HCT116 (cell line): ENCODE results near the gene SHISAL2A. TPM values are rescaled to one million over a fixed set of nuclear protein-coding genes. Genes with fewer than 3 reads are reported as not detected.

ENCODE experiments used
- ATAC-seq: fragments of 200-7000 bp; cut with Tn5 transposase; 2 replicates; pipeline ENCODE4 v1.9.1; 2020; ENCODE audit warnings: mild to moderate bottlenecking, moderate library complexity
- BruUV-seq: library from RNA; stranded (reverse); fragments of 400-500 nt; replicated peaks from 2 replicates; lab custom pipeline; 2021; lab: Mats Ljungman, UMichigan
- CTCF ChIA-PET: fragments of 300-600 bp; sonication (Branson Sonifier 250); formaldehyde crosslinking; loops from one replicate; lab custom pipeline; 2021; ENCODE audit warnings: antibody characterized with exemption; lab: Charles Lee
- POLR2A ChIA-PET: fragments of 300-600, 350-600 bp; sonication (Branson Sonifier 250); formaldehyde crosslinking; loops from one replicate; lab custom pipeline; 2021; ENCODE audit warnings: antibody characterized with exemption; lab: Charles Lee
- RAD21 ChIA-PET, 2 experiments: fragments of 300-600 bp; sonication (Branson Sonifier 250); formaldehyde crosslinking; loops; one replicate each; lab custom pipeline; 2023; ENCODE audit warnings: low total read pairs in 2 of 2; ENCODE audit not compliant: uncharacterized antibody in 2 of 2, unreplicated experiment in 2 of 2, low non-redundant PET in 1 of 2; lab: Charles Lee
- DNase-seq: peaks from one replicate; pipeline ENCODE4 v3.0.0-alpha.2; 2010; ENCODE audit warnings: low read depth, low spot score
- H2AFZ ChIP-seq: fragments of 200-600 bp; shearing (Covaris generic), sonication (generic); 2 replicates; pipeline ENCODE4 v1.6.1; 2017; ENCODE audit warnings: low read depth, mixed run types, mixed read lengths, antibody characterized with exemption, low read length; ENCODE audit not compliant: poor library complexity, severe bottlenecking
- H3K27ac ChIP-seq: 2 replicates; pipeline ENCODE4 v1.5.1; 2012; ENCODE audit warnings: low read depth, low read length
- H3K27me3 ChIP-seq: fragments of 200-600 bp; sonication (generic); 2 replicates; pipeline ENCODE4 v1.6.1; 2016; ENCODE audit warnings: mixed run types, low read length, mixed read lengths; ENCODE audit not compliant: insufficient read depth
- H3K36me3 ChIP-seq, 2 experiments: fragments of 200-500 bp in 1 of 2; fragments of 200-600 bp in 1 of 2; sonication (Bioruptor generic) in 1 of 2; sonication (generic) in 1 of 2; 2 replicates each; pipeline versions ENCODE4 v1.5.1 to v1.6.1; 2014 to 2016; ENCODE audit warnings: low read length in 2 of 2, inconsistent platforms in 1 of 2, mixed read lengths in 1 of 2, mixed run types in 1 of 2; ENCODE audit not compliant: insufficient read depth in 2 of 2, control insufficient read depth in 1 of 2
- H3K4me1 ChIP-seq, 2 experiments: fragments of 200-600 bp in 1 of 2; sonication (generic) in 1 of 2; 2 replicates each; pipeline versions ENCODE4 v1.5.1 to v1.6.1; 2012 to 2017; ENCODE audit warnings: low read length in 2 of 2, inconsistent platforms in 1 of 2, mild to moderate bottlenecking in 1 of 2, mixed read lengths in 1 of 2, mixed run types in 1 of 2, moderate library complexity in 1 of 2; ENCODE audit not compliant: insufficient read depth in 2 of 2, control insufficient read depth in 1 of 2
- H3K4me2 ChIP-seq: fragments of 200-600 bp; sonication (generic); 2 replicates; pipeline ENCODE4 v1.6.1; 2017; ENCODE audit warnings: mixed run types, low read length, mixed read lengths
- H3K4me3 ChIP-seq, 2 experiments: fragments of 200-600 bp in 1 of 2; sonication (generic) in 1 of 2; replicated peaks in 1 of 2; 2 replicates each; pipeline ENCODE4 v1.5.1; 2011 to 2016; ENCODE audit warnings: low read length in 2 of 2, control low read depth in 1 of 2, low read depth in 1 of 2, mild to moderate bottlenecking in 1 of 2, mixed read lengths in 1 of 2, mixed run types in 1 of 2
- H3K79me2 ChIP-seq: fragments of 200-600 bp; sonication (generic); 2 replicates; pipeline ENCODE4 v1.6.1; 2017; ENCODE audit warnings: mild to moderate bottlenecking, mixed run types, low read length, moderate library complexity, mixed read lengths; ENCODE audit not compliant: insufficient read depth
- H3K9ac ChIP-seq: fragments of 200-600 bp; sonication (generic); 2 replicates; pipeline ENCODE4 v1.6.1; 2016; ENCODE audit warnings: low read length, mixed read lengths
- H3K9me2 ChIP-seq: fragments of 200-600 bp; sonication (generic), shearing (Covaris generic); 2 replicates; pipeline ENCODE4 v1.6.1; 2017; ENCODE audit warnings: mixed run types, mild to moderate bottlenecking, moderate library complexity; ENCODE audit not compliant: insufficient read depth
- H3K9me3 ChIP-seq, 2 experiments: fragments of 200-500 bp in 1 of 2; fragments of 200-600 bp in 1 of 2; sonication (Bioruptor generic) in 1 of 2; sonication (generic) in 1 of 2; 2 replicates each; pipeline ENCODE4 v1.6.1; 2014 to 2017; ENCODE audit warnings: low read length in 2 of 2, mixed read lengths in 2 of 2, inconsistent platforms in 1 of 2, low read depth in 1 of 2, mild to moderate bottlenecking in 1 of 2, mixed run types in 1 of 2, moderate library complexity in 1 of 2; ENCODE audit not compliant: control insufficient read depth in 1 of 2, insufficient read depth in 1 of 2
- H4K20me1 ChIP-seq: fragments of 200-600 bp; sonication (generic), shearing (Covaris generic); 2 replicates; pipeline ENCODE4 v1.6.1; 2017; ENCODE audit warnings: mixed run types, mild to moderate bottlenecking, moderate library complexity; ENCODE audit not compliant: insufficient read depth
- CEBPB ChIP-seq: IDR thresholded peaks from 2 replicates; pipeline ENCODE4 v1.6.1; 2012; ENCODE audit warnings: low read depth
- EGR1 ChIP-seq: IDR thresholded peaks from 2 replicates; pipeline ENCODE4 v1.6.1; 2012; ENCODE audit warnings: low read depth
- ELF1 ChIP-seq: IDR thresholded peaks from 2 replicates; pipeline ENCODE4 v1.6.1; 2012; ENCODE audit warnings: low read depth, borderline replicate concordance
- EZH2 ChIP-seq: fragments of 200-600 bp; sonication (generic); IDR thresholded peaks from 2 replicates; pipeline ENCODE4 v1.6.1; 2017; ENCODE audit warnings: antibody characterized with exemption, mixed run types
- EZH2phosphoT487 ChIP-seq: fragments of 200-600 bp; IDR thresholded peaks from 2 replicates; pipeline ENCODE4 v1.6.1; 2018; ENCODE audit warnings: antibody characterized with exemption, borderline replicate concordance
- FOSL1 ChIP-seq: IDR thresholded peaks from 2 replicates; pipeline ENCODE4 v1.6.1; 2012; ENCODE audit warnings: low read depth
- JUND ChIP-seq: IDR thresholded peaks from 2 replicates; pipeline ENCODE4 v1.6.1; 2012
- POLR2A ChIP-seq: IDR thresholded peaks from 2 replicates; pipeline ENCODE4 v1.7.0; 2011; ENCODE audit warnings: borderline replicate concordance; ENCODE audit not compliant: insufficient read depth, insufficient read length; ENCODE audit errors: extremely low read depth
- RAD21 ChIP-seq: IDR thresholded peaks from 2 replicates; pipeline ENCODE4 v1.6.1; 2012; ENCODE audit warnings: low read depth, mild to moderate bottlenecking
- SP1 ChIP-seq: IDR thresholded peaks from 2 replicates; pipeline ENCODE4 v1.6.1; 2012; ENCODE audit warnings: low read depth
- SRF ChIP-seq: IDR thresholded peaks from 2 replicates; pipeline ENCODE4 v1.6.1; 2012; ENCODE audit warnings: low read depth
- YY1 ChIP-seq: IDR thresholded peaks from 2 replicates; pipeline ENCODE4 v1.6.1; 2011; ENCODE audit warnings: low read length, low read depth, moderate library complexity, mild to moderate bottlenecking; ENCODE audit not compliant: insufficient replicate concordance; ENCODE audit errors: extremely low read depth
- ZFX ChIP-seq: fragments of 450-650 bp; IDR thresholded peaks from 2 replicates; pipeline ENCODE4 v1.6.1; 2017
- ZNF274 ChIP-seq: fragments of 200-500 bp; sonication (Bioruptor generic); IDR thresholded peaks from 2 replicates; pipeline ENCODE4 v1.6.1; 2014; ENCODE audit warnings: mild to moderate bottlenecking, low read depth, low read length, inconsistent platforms
- intact Hi-C: fragments of 100-400 bp; cut with micrococcal nuclease; formaldehyde crosslinking; loops from 2 replicates; pipeline ENCODE4 v1.10.0; 2022
- total RNA-seq: library from RNA; stranded (reverse); gene quantifications from one replicate; pipeline ENCODE4 v1.2.1, GENCODE V29; 2021; ENCODE audit not compliant: unreplicated experiment
- TF ChIP-seq, protein P1 (sequence below): IDR thresholded peaks from 2 replicates; pipeline ENCODE4 v1.6.1; 2011; ENCODE audit warnings: mild to moderate bottlenecking, low read length, moderate library complexity; ENCODE audit not compliant: insufficient replicate concordance; ENCODE audit errors: extremely low read depth
- TF ChIP-seq, protein P2 (sequence below): IDR thresholded peaks from 2 replicates; pipeline ENCODE4 v1.6.1; 2012
- TF ChIP-seq, protein P3 (sequence below): IDR thresholded peaks from 2 replicates; pipeline ENCODE4 v1.6.1; 2012; ENCODE audit warnings: low read depth
- TF ChIP-seq, protein P4 (sequence below): IDR thresholded peaks from 2 replicates; pipeline ENCODE4 v1.6.1; 2012

Gene SHISAL2A
- total RNA-seq, 1 experiment from 2014 or later: not detected

DNA sequence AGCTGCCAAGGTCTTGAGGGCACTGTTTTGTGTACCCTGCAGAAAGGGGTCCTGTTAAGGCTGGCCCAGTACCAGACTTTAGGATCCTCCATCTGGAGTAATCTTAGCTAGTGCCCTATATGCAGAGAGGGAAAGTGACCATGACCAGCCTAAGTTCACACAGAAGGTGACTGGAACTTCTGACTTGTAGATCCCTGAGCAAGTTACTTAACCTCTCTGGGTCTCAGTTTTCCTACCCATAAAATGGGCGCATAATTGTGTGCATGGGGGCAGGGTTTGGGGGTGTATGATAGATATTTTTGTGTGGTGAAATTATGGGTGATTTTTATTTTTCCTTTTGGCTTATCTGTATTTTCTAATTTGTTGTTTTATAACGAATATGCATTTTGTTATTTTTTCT is 3.3 kb upstream of the SHISAL2A start:
- ChIA-PET RAD21 (no interaction called here), POLR2A (no interaction called here), CTCF (no interaction called here)
- H3K9ac ChIP-seq: no peak overlapping the region
- H4K20me1 ChIP-seq: no peaks in the 10 kb centered on the region
- TF ChIP-seq POLR2A (no peak), CEBPB (no peak), FOSL1 (no peak), ZNF274 (no peak), ELF1 (no peak), EGR1 (no peak), SP1 (no peak), SRF (no peak), YY1 (no peak), EZH2 (no peak), EZH2phosphoT487 (no peak), JUND (no peak), ZFX (no peak), RAD21 (no peak)
- TF ChIP-seq, protein P1, sequence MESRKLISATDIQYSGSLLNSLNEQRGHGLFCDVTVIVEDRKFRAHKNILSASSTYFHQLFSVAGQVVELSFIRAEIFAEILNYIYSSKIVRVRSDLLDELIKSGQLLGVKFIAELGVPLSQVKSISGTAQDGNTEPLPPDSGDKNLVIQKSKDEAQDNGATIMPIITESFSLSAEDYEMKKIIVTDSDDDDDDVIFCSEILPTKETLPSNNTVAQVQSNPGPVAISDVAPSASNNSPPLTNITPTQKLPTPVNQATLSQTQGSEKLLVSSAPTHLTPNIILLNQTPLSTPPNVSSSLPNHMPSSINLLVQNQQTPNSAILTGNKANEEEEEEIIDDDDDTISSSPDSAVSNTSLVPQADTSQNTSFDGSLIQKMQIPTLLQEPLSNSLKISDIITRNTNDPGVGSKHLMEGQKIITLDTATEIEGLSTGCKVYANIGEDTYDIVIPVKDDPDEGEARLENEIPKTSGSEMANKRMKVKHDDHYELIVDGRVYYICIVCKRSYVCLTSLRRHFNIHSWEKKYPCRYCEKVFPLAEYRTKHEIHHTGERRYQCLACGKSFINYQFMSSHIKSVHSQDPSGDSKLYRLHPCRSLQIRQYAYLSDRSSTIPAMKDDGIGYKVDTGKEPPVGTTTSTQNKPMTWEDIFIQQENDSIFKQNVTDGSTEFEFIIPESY: no peak
- TF ChIP-seq, protein P2, sequence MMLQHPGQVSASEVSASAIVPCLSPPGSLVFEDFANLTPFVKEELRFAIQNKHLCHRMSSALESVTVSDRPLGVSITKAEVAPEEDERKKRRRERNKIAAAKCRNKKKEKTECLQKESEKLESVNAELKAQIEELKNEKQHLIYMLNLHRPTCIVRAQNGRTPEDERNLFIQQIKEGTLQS: no peak
- TF ChIP-seq, protein P3, sequence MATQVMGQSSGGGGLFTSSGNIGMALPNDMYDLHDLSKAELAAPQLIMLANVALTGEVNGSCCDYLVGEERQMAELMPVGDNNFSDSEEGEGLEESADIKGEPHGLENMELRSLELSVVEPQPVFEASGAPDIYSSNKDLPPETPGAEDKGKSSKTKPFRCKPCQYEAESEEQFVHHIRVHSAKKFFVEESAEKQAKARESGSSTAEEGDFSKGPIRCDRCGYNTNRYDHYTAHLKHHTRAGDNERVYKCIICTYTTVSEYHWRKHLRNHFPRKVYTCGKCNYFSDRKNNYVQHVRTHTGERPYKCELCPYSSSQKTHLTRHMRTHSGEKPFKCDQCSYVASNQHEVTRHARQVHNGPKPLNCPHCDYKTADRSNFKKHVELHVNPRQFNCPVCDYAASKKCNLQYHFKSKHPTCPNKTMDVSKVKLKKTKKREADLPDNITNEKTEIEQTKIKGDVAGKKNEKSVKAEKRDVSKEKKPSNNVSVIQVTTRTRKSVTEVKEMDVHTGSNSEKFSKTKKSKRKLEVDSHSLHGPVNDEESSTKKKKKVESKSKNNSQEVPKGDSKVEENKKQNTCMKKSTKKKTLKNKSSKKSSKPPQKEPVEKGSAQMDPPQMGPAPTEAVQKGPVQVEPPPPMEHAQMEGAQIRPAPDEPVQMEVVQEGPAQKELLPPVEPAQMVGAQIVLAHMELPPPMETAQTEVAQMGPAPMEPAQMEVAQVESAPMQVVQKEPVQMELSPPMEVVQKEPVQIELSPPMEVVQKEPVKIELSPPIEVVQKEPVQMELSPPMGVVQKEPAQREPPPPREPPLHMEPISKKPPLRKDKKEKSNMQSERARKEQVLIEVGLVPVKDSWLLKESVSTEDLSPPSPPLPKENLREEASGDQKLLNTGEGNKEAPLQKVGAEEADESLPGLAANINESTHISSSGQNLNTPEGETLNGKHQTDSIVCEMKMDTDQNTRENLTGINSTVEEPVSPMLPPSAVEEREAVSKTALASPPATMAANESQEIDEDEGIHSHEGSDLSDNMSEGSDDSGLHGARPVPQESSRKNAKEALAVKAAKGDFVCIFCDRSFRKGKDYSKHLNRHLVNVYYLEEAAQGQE: no peak
- TF ChIP-seq, protein P4, sequence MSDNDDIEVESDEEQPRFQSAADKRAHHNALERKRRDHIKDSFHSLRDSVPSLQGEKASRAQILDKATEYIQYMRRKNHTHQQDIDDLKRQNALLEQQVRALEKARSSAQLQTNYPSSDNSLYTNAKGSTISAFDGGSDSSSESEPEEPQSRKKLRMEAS: no peak
- intact Hi-C loops: no loop called here
- no peak overlapping the region for H3K4me3 ChIP-seq
- ATAC-seq (no peak), DNase-seq (no peak)
- H3K4me2 ChIP-seq: no peak overlapping the region
- no peak overlapping the region for H2AFZ ChIP-seq
- H3K27ac ChIP-seq: no peak overlapping the region
- H3K4me1 ChIP-seq: no peaks in the 10 kb centered on the region
- H3K36me3 ChIP-seq: no peaks in the 10 kb centered on the region
- BruUV-seq: no TSS peak
- H3K9me2 ChIP-seq: no peaks in the 10 kb centered on the region
- H3K79me2 ChIP-seq: no peaks in the 10 kb centered on the region
- H3K9me3 ChIP-seq: no peaks in the 10 kb centered on the region
- H3K27me3 ChIP-seq: no peaks in the 10 kb centered on the region
